ENCODE measurements around the gene CRB3. TPM values are rescaled to one million over a fixed set of nuclear protein-coding genes. Genes with fewer than 3 reads are reported as not detected.
A peak's percentile ranks its signal among the peaks of the same experiment; 100 is the strongest.

Gene CRB3
- total and polyA plus RNA-seq, 7 experiments from 2014 or later = 0.44 to 10.1 (median 6.5) TPM

DNA sequence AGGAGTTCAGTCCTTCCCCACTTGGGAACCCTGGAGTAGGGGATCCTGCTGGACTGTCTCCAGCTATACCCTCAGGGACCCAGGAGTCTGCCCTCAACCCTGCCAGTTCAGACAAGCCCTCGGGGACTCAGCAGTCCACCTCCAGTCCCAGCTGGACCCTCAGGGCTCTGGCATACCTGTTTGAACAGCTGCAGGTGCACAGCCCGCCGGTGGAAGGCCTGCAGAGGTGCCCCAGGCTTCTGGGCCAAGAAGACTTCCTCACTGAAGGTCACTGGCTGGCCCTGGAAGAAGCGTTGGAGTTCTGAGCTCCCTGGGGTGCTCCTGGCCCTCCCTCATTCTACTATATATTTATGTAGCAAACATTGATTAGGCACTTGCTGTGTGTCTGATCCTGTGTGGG lies 8.6 kb downstream of the CRB3 start:
- intact Hi-C loops (cut with micrococcal nuclease) = no loop called here
- Histone ChIP-seq H3K4me3 (ENCODE audit: low read length) (no peak overlapping the region), H3K27me3 (ENCODE audit: control insufficient read depth in 2 of 2, insufficient read depth in 2 of 2, low read length in 2 of 2) (no peaks in the 10 kb centered on the region), H3K9me3 (ENCODE audit: control insufficient read depth in 2 of 3, low read length in 3 of 3) (no peaks in the 10 kb centered on the region), H3K4me1 (ENCODE audit: control insufficient read depth in 2 of 2, insufficient read depth in 2 of 2, low read length in 2 of 2) (no peaks in the 10 kb centered on the region), H3K27ac (ENCODE audit: low read depth, low read length) (no peak overlapping the region), H3K36me3 (ENCODE audit: control insufficient read depth in 2 of 3, insufficient read depth in 3 of 3, low read length in 3 of 3) (peaks cover 10 to 88% (median 18%) of the 10 kb centered on the region in 3 experiments)
- Mint-ChIP-seq H3K9me3 (no peaks in the 10 kb centered on the region), H3K4me1 (peaks cover 0 to 5% (median 0%) of the 10 kb centered on the region in 7 donors), H3K27me3 (no peaks in the 10 kb centered on the region), H3K36me3 (peaks cover 0 to 25% (median 8%) of the 10 kb centered on the region in 5 donors), H3K4me3 (no peak overlapping the region), H3K27ac (peak overlapping the region in 1 of 9 donors; percentile 21)
- ChIA-PET POLR2A (interaction anchor here (0.8 kb wide), 1 partner anchor 8 kb away, joined by 3 read pairs; the partner anchor contains the start of gene DENND1C), CTCF (interaction anchor here (0.6 kb wide), 1 partner anchor 48 kb away, joined by 3 read pairs; no protein-coding TSS in a partner anchor)
- ATAC-seq (no peak), DNase-seq (no peak)

DNA sequence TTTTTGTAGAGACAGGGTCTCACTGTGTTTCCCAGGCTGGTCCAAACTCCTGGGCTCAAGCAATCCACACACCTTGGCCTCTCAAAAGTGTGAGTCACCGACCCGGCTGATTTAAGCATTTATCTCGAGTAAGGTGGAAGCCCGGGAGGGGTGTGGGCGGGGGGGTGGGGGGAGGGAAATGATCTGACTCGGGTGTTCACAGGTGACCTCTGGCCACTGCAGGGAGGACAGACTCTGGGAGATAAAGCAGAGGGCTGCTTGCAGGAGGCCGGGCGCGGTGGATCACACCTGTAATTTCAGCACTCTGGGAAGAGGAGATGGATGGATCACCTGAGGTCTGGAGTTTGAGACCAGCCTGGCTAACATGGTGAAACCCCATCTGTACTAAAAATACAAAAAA lies 9.6 kb downstream of the CRB3 start:
- no peak for ATAC-seq
- no peaks in the 10 kb centered on the region for H3K9me3 ChIP-seq (ENCODE audit: control insufficient read depth in 2 of 3, low read length in 3 of 3)
- Mint-ChIP-seq H3K36me3 (peaks cover 0 to 20% (median 8%) of the 10 kb centered on the region in 5 donors), H3K4me3 (no peak overlapping the region), H3K4me1 (peaks cover 0 to 5% (median 0%) of the 10 kb centered on the region in 7 donors), H3K27me3 (no peaks in the 10 kb centered on the region), H3K27ac (peak overlapping the region in 4 of 9 donors; percentile 8 to 62 (median 38)), H3K9me3 (no peaks in the 10 kb centered on the region)
- POLR2A ChIA-PET = no interaction called here
- no peak overlapping the region for H3K27ac ChIP-seq (ENCODE audit: low read depth, low read length)
- H3K4me1 ChIP-seq (ENCODE audit: control insufficient read depth in 2 of 2, insufficient read depth in 2 of 2, low read length in 2 of 2) = peaks cover 0 to 2% of the 10 kb centered on the region in 2 donors
- no peaks in the 10 kb centered on the region for H3K27me3 ChIP-seq (ENCODE audit: control insufficient read depth in 2 of 2, insufficient read depth in 2 of 2, low read length in 2 of 2)
- CTCF ChIA-PET = no interaction called here
- no peak for DNase-seq
- intact Hi-C loops (cut with micrococcal nuclease) = no loop called here
- no peak overlapping the region for H3K4me3 ChIP-seq (ENCODE audit: low read length)
- H3K36me3 ChIP-seq (ENCODE audit: control insufficient read depth in 2 of 3, insufficient read depth in 3 of 3, low read length in 3 of 3) = peaks cover 10 to 87% (median 18%) of the 10 kb centered on the region in 3 experiments

DNA sequence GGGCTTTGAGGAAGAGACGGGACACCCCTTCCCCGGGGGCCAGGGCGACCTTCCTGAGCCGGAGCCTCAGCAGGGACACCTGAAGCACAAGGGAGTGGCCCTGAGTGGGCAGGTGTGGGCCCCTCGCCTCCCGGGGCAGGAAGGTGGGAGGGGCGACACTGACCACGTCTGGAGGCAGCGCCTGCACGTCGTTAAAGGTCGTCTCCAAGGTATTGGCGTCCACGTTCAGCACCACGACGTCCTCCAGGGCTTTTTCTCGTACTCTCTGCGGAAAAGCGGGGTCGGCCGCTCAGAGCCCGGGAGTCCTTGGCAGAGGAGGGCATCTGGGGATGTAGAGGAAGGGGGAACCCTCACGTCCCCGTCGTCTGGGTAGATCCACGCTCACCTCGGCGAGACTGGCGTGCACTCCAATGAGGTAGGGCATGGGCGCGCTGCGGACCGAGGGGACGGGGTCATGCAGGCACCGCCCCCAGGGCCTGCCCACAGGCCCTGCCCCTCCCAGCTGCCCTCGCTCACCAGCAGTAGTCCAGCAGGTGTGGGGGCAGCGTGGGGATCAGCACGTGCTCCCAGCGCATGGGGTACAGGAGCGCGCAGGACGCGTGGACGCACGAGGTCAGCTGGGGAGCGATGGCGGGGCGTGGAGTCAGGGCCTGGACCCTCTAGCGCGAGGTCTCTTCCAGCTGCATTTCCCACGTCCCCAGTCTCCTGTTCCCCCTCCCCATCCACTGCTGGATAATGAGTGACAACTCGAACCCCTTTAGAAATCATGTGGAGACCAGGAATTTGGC lies 11.4 kb downstream of the CRB3 start:
- ATAC-seq (no peak), DNase-seq (no peak)
- Histone ChIP-seq H3K27me3 (ENCODE audit: control insufficient read depth in 2 of 2, insufficient read depth in 2 of 2, low read length in 2 of 2) (no peaks in the 10 kb centered on the region), H3K4me1 (ENCODE audit: control insufficient read depth in 2 of 2, insufficient read depth in 2 of 2, low read length in 2 of 2) (peaks cover 13 to 17% of the 10 kb centered on the region in 2 donors), H3K9me3 (ENCODE audit: control insufficient read depth in 2 of 3, low read length in 3 of 3) (no peaks in the 10 kb centered on the region), H3K4me3 (ENCODE audit: low read length) (no peak overlapping the region), H3K27ac (ENCODE audit: low read depth, low read length) (no peak overlapping the region), H3K36me3 (ENCODE audit: control insufficient read depth in 2 of 3, insufficient read depth in 3 of 3, low read length in 3 of 3) (peaks cover 15 to 71% (median 18%) of the 10 kb centered on the region in 3 experiments)
- ChIA-PET CTCF (interaction anchor here (0.6 kb wide), 1 partner anchor 28 kb away, joined by 3 read pairs; no protein-coding TSS in a partner anchor), POLR2A (interaction anchor here (0.6 kb wide), 2 partner anchors 117 to 1093 kb away, joined by 3 to 4 read pairs; no protein-coding TSS in a partner anchor)
- Mint-ChIP-seq H3K27me3 (no peaks in the 10 kb centered on the region), H3K9me3 (no peaks in the 10 kb centered on the region), H3K27ac (peak overlapping the region in 4 of 9 donors; percentile 31 to 63 (median 44)), H3K4me1 (peaks cover 7 to 20% (median 13%) of the 10 kb centered on the region in 7 donors), H3K36me3 (peaks cover 0 to 18% (median 3%) of the 10 kb centered on the region in 5 donors), H3K4me3 (no peak overlapping the region)
- intact Hi-C loops (cut with micrococcal nuclease) = loop anchor here in 1 of 2 donors (1.0 kb wide), 1 partner anchor 102 kb away; no protein-coding TSS in a partner anchor

DNA sequence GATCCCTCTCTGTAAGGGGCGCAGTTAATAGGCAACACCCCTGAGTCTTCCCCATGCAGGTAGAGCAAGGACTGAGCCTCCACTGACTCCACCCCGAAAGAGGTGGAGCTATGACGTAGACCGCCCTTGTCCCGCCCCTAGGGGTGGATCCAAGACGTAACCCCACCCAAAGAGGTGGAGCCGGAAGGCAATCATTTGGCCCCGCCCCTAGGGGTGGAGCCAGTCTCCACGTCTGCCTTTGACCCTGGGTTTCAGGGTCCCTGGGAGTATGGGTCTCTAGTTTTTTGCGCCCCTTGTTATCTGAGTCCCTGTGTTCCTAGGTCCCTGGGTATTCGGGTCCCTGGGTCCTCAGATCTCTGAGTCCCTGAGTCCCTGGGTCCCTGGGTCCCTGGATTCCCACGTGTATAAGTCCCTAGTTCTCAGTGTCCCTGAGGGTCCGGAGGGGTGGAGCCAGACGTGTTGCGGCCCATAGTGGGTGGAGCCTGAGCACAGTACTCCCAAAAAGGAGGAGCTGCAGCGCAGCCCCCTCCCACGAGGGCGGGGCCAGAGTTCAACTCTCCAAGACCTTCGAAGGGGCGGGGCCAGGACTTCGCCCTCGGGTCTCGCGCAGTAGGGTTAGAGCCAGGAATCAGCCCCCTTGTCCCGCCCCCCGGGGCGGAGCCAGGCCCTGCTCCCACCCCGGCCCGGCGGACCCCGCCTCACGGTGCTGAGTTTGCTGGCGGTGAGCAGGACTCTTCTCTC lies 12.3 kb downstream of the CRB3 start:
- H3K4me3 ChIP-seq (ENCODE audit: low read length) = no peak overlapping the region
- Mint-ChIP-seq H3K27ac (peak overlapping the region in 5 of 9 donors; percentile 10 to 63 (median 38)), H3K4me1 (peaks cover 15 to 27% (median 19%) of the 10 kb centered on the region in 7 donors), H3K27me3 (no peaks in the 10 kb centered on the region), H3K4me3 (no peak overlapping the region), H3K9me3 (no peaks in the 10 kb centered on the region), H3K36me3 (peaks cover 0 to 16% (median 3%) of the 10 kb centered on the region in 5 donors)
- H3K27ac ChIP-seq (ENCODE audit: low read depth, low read length) = peak overlapping the region; percentile 1
- ATAC-seq (peak; percentile 94), DNase-seq (peak; percentile 49 to 75 (median 60))
- H3K4me1 ChIP-seq (ENCODE audit: control insufficient read depth in 2 of 2, insufficient read depth in 2 of 2, low read length in 2 of 2) = peaks cover 16 to 17% of the 10 kb centered on the region in 2 donors
- H3K36me3 ChIP-seq (ENCODE audit: control insufficient read depth in 2 of 3, insufficient read depth in 3 of 3, low read length in 3 of 3) = peaks cover 15 to 65% (median 18%) of the 10 kb centered on the region in 3 experiments
- ChIA-PET POLR2A (interaction anchor here (0.6 kb wide), 3 partner anchors 13 to 1092 kb away, joined by 3 to 4 read pairs (median 3); no protein-coding TSS in a partner anchor), CTCF (interaction anchor here (0.6 kb wide), 2 partner anchors 15 to 28 kb away, joined by 3 to 4 read pairs; no protein-coding TSS in a partner anchor)
- no peaks in the 10 kb centered on the region for H3K27me3 ChIP-seq (ENCODE audit: control insufficient read depth in 2 of 2, insufficient read depth in 2 of 2, low read length in 2 of 2)
- intact Hi-C loops (cut with micrococcal nuclease) = loop anchor here in 1 of 2 donors (1.0 kb wide), 1 partner anchor 103 kb away; no protein-coding TSS in a partner anchor
- H3K9me3 ChIP-seq (ENCODE audit: control insufficient read depth in 2 of 3, low read length in 3 of 3) = no peaks in the 10 kb centered on the region

DNA sequence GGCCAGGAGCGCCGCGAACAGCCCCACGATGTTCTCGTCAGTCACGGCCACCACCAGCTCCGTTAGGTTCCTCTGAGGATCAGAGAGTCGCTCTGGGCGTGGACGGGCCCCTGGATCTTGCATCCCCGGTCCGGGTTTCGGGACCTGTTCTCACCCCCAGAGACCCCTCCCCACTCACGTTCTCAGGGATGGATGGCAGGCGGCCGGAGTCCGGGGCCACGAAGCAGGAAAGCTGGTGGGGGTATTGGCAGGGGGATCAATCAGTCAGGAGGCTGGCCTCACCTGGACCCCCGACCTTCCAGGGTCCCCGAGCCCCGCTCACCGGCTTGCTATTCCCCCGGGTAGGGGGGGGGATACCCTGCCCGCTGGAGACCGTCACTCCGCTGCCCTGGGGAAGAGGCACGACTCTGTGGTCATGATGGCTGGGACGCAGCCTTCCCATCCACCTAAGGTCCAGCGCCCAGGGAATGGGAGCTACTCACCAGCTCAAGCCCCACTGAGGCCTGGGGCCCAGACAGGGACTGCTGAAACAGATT lies 12.9 kb downstream of the CRB3 start:
- intact Hi-C loops (cut with micrococcal nuclease) = loop anchor here in 1 of 2 donors (1.0 kb wide), 1 partner anchor 104 kb away; no protein-coding TSS in a partner anchor
- Mint-ChIP-seq H3K4me3 (no peak overlapping the region), H3K9me3 (no peaks in the 10 kb centered on the region), H3K27me3 (no peaks in the 10 kb centered on the region), H3K36me3 (peaks cover 0 to 17% (median 3%) of the 10 kb centered on the region in 5 donors), H3K4me1 (peaks cover 18 to 32% (median 24%) of the 10 kb centered on the region in 7 donors), H3K27ac (peak overlapping the region in 1 of 9 donors; percentile 31)
- no peak for DNase-seq
- ATAC-seq = no peak
- H3K4me3 ChIP-seq (ENCODE audit: low read length) = no peak overlapping the region
- H3K4me1 ChIP-seq (ENCODE audit: control insufficient read depth in 2 of 2, insufficient read depth in 2 of 2, low read length in 2 of 2) = peaks cover 19 to 20% of the 10 kb centered on the region in 2 donors
- no peaks in the 10 kb centered on the region for H3K9me3 ChIP-seq (ENCODE audit: control insufficient read depth in 2 of 3, low read length in 3 of 3)
- no peaks in the 10 kb centered on the region for H3K27me3 ChIP-seq (ENCODE audit: control insufficient read depth in 2 of 2, insufficient read depth in 2 of 2, low read length in 2 of 2)
- ChIA-PET POLR2A (interaction anchor here (0.6 kb wide), 1 partner anchor 12 kb away, joined by 3 read pairs; no protein-coding TSS in a partner anchor), CTCF (no interaction called here)
- peaks cover 15 to 62% (median 18%) of the 10 kb centered on the region in 3 experiments for H3K36me3 ChIP-seq (ENCODE audit: control insufficient read depth in 2 of 3, insufficient read depth in 3 of 3, low read length in 3 of 3)
- peak overlapping the region; percentile 35 for H3K27ac ChIP-seq (ENCODE audit: low read depth, low read length)

DNA sequence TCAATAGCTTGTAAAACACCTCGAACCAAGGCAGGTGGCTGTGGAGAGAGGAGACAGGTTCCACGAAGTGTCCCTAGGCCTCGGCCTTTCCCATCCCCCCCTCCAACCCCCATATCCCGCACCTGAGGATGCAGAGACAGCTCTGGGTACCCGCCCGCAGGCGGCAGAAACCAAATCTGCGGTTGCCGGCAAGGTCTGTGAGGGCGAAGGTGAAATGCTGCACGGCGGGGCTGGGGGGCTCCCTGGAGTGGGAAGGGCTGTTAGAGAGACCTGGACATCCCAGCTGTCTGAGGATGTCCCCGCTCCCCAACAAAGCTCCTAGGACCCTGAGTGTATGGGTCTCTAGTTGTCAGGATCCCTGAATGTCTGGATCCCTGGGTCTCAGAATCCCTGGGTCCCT lies 14.7 kb downstream of the CRB3 start:
- POLR2A ChIA-PET = interaction anchor here (1.3 kb wide), 2 partner anchors 21 to 86 kb away, joined by 3 read pairs; partner anchors contain the start of gene GTF2F1
- DNase-seq (no peak), ATAC-seq (no peak)
- H3K4me1 ChIP-seq (ENCODE audit: control insufficient read depth in 2 of 2, insufficient read depth in 2 of 2, low read length in 2 of 2) = peaks cover 26 to 27% of the 10 kb centered on the region in 2 donors
- Mint-ChIP-seq H3K9me3 (no peaks in the 10 kb centered on the region), H3K27ac (peak overlapping the region in 5 of 9 donors; percentile 30 to 99 (median 95)), H3K27me3 (no peaks in the 10 kb centered on the region), H3K4me3 (peak overlapping the region in 1 of 10 donors; percentile 90), H3K4me1 (peaks cover 30 to 50% (median 39%) of the 10 kb centered on the region in 7 donors), H3K36me3 (peaks cover 0 to 17% (median 3%) of the 10 kb centered on the region in 5 donors)
- no peak overlapping the region for H3K4me3 ChIP-seq (ENCODE audit: low read length)
- peaks cover 15 to 51% (median 18%) of the 10 kb centered on the region in 3 experiments for H3K36me3 ChIP-seq (ENCODE audit: control insufficient read depth in 2 of 3, insufficient read depth in 3 of 3, low read length in 3 of 3)
- CTCF ChIA-PET = no interaction called here
- H3K27me3 ChIP-seq (ENCODE audit: control insufficient read depth in 2 of 2, insufficient read depth in 2 of 2, low read length in 2 of 2) = no peaks in the 10 kb centered on the region
- no peaks in the 10 kb centered on the region for H3K9me3 ChIP-seq (ENCODE audit: control insufficient read depth in 2 of 3, low read length in 3 of 3)
- intact Hi-C loops (cut with micrococcal nuclease) = no loop called here
- H3K27ac ChIP-seq (ENCODE audit: low read depth, low read length) = peak overlapping the region; percentile 94

Data from naive thymus-derived CD4-positive, alpha-beta T cell (primary cell).